KOPT-K1 (cell line): ENCODE results near the gene DIAPH2.

Experiments used
- H3K27ac ChIP-seq: fragments of 200-600 bp; sonication (generic); 2 replicates; pipeline ENCODE4 v1.5.1; 2016; ENCODE audit warnings: antibody characterized with exemption, mild to moderate bottlenecking, low read depth, low read length; ENCODE audit not compliant: poor library complexity, severe bottlenecking
- H3K36me3 ChIP-seq: fragments of 200-600 bp; sonication (generic); 2 replicates; pipeline ENCODE4 v1.5.1; 2017; ENCODE audit warnings: antibody characterized with exemption, mild to moderate bottlenecking, low read length, moderate library complexity; ENCODE audit not compliant: insufficient read depth
- H3K9me3 ChIP-seq: fragments of 200-600 bp; sonication (generic); 2 replicates; pipeline ENCODE4 v1.5.1; 2017; ENCODE audit warnings: antibody characterized with exemption, low read length, mild to moderate bottlenecking; ENCODE audit not compliant: insufficient read depth, poor library complexity, severe bottlenecking

The DIAPH2 gene

GRCh38 chrX:97155816-97156215 lies 471.2 kb downstream of the DIAPH2 start:
- Histone ChIP-seq H3K36me3 (no peaks in the 10 kb centered on the region), H3K9me3 (no peaks in the 10 kb centered on the region), H3K27ac (no peak overlapping the region)

GRCh38 chrX:97158269-97158668 lies 473.6 kb downstream of the DIAPH2 start:
- no peak overlapping the region for H3K27ac ChIP-seq
- no peaks in the 10 kb centered on the region for H3K36me3 ChIP-seq
- no peaks in the 10 kb centered on the region for H3K9me3 ChIP-seq

GRCh38 chrX:97159916-97160800 lies 475.5 kb downstream of the DIAPH2 start:
- Histone ChIP-seq H3K27ac (no peak overlapping the region), H3K36me3 (no peaks in the 10 kb centered on the region), H3K9me3 (no peaks in the 10 kb centered on the region)

GRCh38 chrX:97167333-97167732 lies 482.7 kb downstream of the DIAPH2 start:
- Histone ChIP-seq H3K36me3 (no peaks in the 10 kb centered on the region), H3K9me3 (no peaks in the 10 kb centered on the region), H3K27ac (no peak overlapping the region)

GRCh38 chrX:97168646-97169045 lies 484.0 kb downstream of the DIAPH2 start:
- Histone ChIP-seq H3K36me3 (no peaks in the 10 kb centered on the region), H3K9me3 (no peaks in the 10 kb centered on the region), H3K27ac (no peak overlapping the region)

- Histone ChIP-seq H3K9me3 (no peaks in the 10 kb centered on the region), H3K36me3 (no peaks in the 10 kb centered on the region), H3K27ac (no peak overlapping the region)
These were observed 490.5 kb downstream of the DIAPH2 start for GRCh38 chrX:97175147-97175546.

GRCh38 chrX:97189668-97190067 lies 505.0 kb downstream of the DIAPH2 start:
- Histone ChIP-seq H3K27ac (no peak overlapping the region), H3K36me3 (no peaks in the 10 kb centered on the region), H3K9me3 (no peaks in the 10 kb centered on the region)

GRCh38 chrX:97199501-97199900 lies 514.9 kb downstream of the DIAPH2 start:
- H3K27ac ChIP-seq = no peak overlapping the region
- no peaks in the 10 kb centered on the region for H3K9me3 ChIP-seq
- H3K36me3 ChIP-seq = no peaks in the 10 kb centered on the region

- H3K9me3 ChIP-seq = no peaks in the 10 kb centered on the region
- no peak overlapping the region for H3K27ac ChIP-seq
- no peaks in the 10 kb centered on the region for H3K36me3 ChIP-seq
These were observed 515.8 kb downstream of the DIAPH2 start for GRCh38 chrX:97200454-97200853.

GRCh38 chrX:97210501-97210900 lies 525.9 kb downstream of the DIAPH2 start:
- no peaks in the 10 kb centered on the region for H3K9me3 ChIP-seq
- no peak overlapping the region for H3K27ac ChIP-seq
- no peaks in the 10 kb centered on the region for H3K36me3 ChIP-seq

- H3K36me3 ChIP-seq = no peaks in the 10 kb centered on the region
These were observed 526.4 kb downstream of the DIAPH2 start for GRCh38 chrX:97211070-97211469.

GRCh38 chrX:97215186-97215585 lies 530.5 kb downstream of the DIAPH2 start:
- Histone ChIP-seq H3K27ac (no peak overlapping the region), H3K36me3 (no peaks in the 10 kb centered on the region), H3K9me3 (no peaks in the 10 kb centered on the region)

More at GRCh38 chrX:97211070-97211469, 526.4 kb downstream of the DIAPH2 start:
- Histone ChIP-seq H3K27ac (no peak overlapping the region), H3K9me3 (no peaks in the 10 kb centered on the region)

GRCh38 chrX:97224148-97224547 lies 539.5 kb downstream of the DIAPH2 start:
- Histone ChIP-seq H3K27ac (no peak overlapping the region), H3K36me3 (no peaks in the 10 kb centered on the region), H3K9me3 (no peaks in the 10 kb centered on the region)

- Histone ChIP-seq H3K27ac (no peak overlapping the region), H3K9me3 (no peaks in the 10 kb centered on the region), H3K36me3 (no peaks in the 10 kb centered on the region)
These were observed 544.7 kb downstream of the DIAPH2 start for GRCh38 chrX:97229318-97229717.

GRCh38 chrX:97230948-97231347 lies 546.3 kb downstream of the DIAPH2 start:
- Histone ChIP-seq H3K9me3 (no peaks in the 10 kb centered on the region), H3K36me3 (no peaks in the 10 kb centered on the region), H3K27ac (no peak overlapping the region)

GRCh38 chrX:97234471-97235081 lies 549.9 kb downstream of the DIAPH2 start:
- no peaks in the 10 kb centered on the region for H3K36me3 ChIP-seq
- H3K27ac ChIP-seq = no peak overlapping the region
- no peaks in the 10 kb centered on the region for H3K9me3 ChIP-seq
